H9 (cell line): Measurements from ENCODE around the gene CDK8. TPM values are rescaled to one million over a fixed set of nuclear protein-coding genes. Genes with fewer than 3 reads are reported as not detected.

ENCODE experiments used
- DNase-seq: peaks from one replicate; pipeline ENCODE4 v3.0.0-alpha.2; 2017
- H2AFZ ChIP-seq: one replicate; pipeline ENCODE4 v1.6.1; 2013; ENCODE audit warnings: mild to moderate bottlenecking, low read length, control low read depth, moderate library complexity
- H2AK5ac ChIP-seq: 2 replicates; pipeline ENCODE4 v1.6.1; 2013; ENCODE audit warnings: low read length, control low read depth, mixed read lengths; ENCODE audit not compliant: insufficient read length
- H2BK120ac ChIP-seq: one replicate; pipeline ENCODE4 v1.6.1; 2013; ENCODE audit warnings: low read depth, mild to moderate bottlenecking, low read length, control low read depth, inconsistent platforms; ENCODE audit not compliant: poor library complexity, severe bottlenecking
- H2BK12ac ChIP-seq: 2 replicates; pipeline ENCODE4 v1.6.1; 2013; ENCODE audit warnings: low read length, control low read depth, mixed read lengths, low read depth; ENCODE audit not compliant: insufficient read length
- H2BK15ac ChIP-seq: 2 replicates; pipeline ENCODE4 v1.6.1; 2013; ENCODE audit warnings: low read depth, low read length, control low read depth
- H2BK20ac ChIP-seq: one replicate; pipeline ENCODE4 v1.6.1; 2013; ENCODE audit warnings: low read depth, mild to moderate bottlenecking, low read length, control low read depth, inconsistent platforms; ENCODE audit not compliant: poor library complexity, severe bottlenecking
- H2BK5ac ChIP-seq: 2 replicates; pipeline ENCODE4 v1.6.1; 2013; ENCODE audit warnings: low read length, control low read depth, mixed read lengths; ENCODE audit not compliant: insufficient read length
- H3K14ac ChIP-seq: 2 replicates; pipeline ENCODE4 v1.6.1; 2013; ENCODE audit warnings: low read length, control low read depth; ENCODE audit not compliant: insufficient read depth
- H3K18ac ChIP-seq: 2 replicates; pipeline ENCODE4 v1.6.1; 2013; ENCODE audit warnings: low read depth, mild to moderate bottlenecking, mixed read lengths, low read length, control low read depth; ENCODE audit not compliant: insufficient read length
- H3K23ac ChIP-seq: 2 replicates; pipeline ENCODE4 v1.6.1; 2013; ENCODE audit warnings: low read length, control low read depth, mixed read lengths, low read depth; ENCODE audit not compliant: insufficient read length
- H3K23me2 ChIP-seq: 2 replicates; pipeline ENCODE4 v1.6.1; 2013; ENCODE audit warnings: low read depth, mild to moderate bottlenecking, mixed read lengths, low read length, control low read depth; ENCODE audit not compliant: insufficient read length, poor library complexity, severe bottlenecking
- H3K27ac ChIP-seq: 2 replicates; pipeline ENCODE4 v1.5.1; 2013; ENCODE audit warnings: low read length, control low read depth, mixed read lengths, low read depth; ENCODE audit not compliant: insufficient read length
- H3K27me3 ChIP-seq: 2 replicates; pipeline ENCODE4 v1.6.1; 2013; ENCODE audit warnings: low read length, control low read depth, inconsistent platforms; ENCODE audit not compliant: insufficient read depth
- H3K4ac ChIP-seq: 2 replicates; pipeline ENCODE4 v1.6.1; 2013; ENCODE audit warnings: low read depth, mild to moderate bottlenecking, control low read depth, inconsistent platforms, low read length, moderate library complexity
- H3K4me1 ChIP-seq: 2 replicates; pipeline ENCODE4 v1.6.1; 2013; ENCODE audit warnings: low read length, control low read depth, inconsistent platforms; ENCODE audit not compliant: insufficient read depth
- H3K4me2 ChIP-seq: 2 replicates; pipeline ENCODE4 v1.6.1; 2013; ENCODE audit warnings: low read length, control low read depth, mixed read lengths; ENCODE audit not compliant: insufficient read length, insufficient read depth
- H3K56ac ChIP-seq: 2 replicates; pipeline ENCODE4 v1.6.1; 2013; ENCODE audit warnings: low read depth, mild to moderate bottlenecking, mixed read lengths, low read length, control low read depth; ENCODE audit not compliant: insufficient read length
- H3K79me1 ChIP-seq: 2 replicates; pipeline ENCODE4 v1.6.1; 2013; ENCODE audit warnings: low read depth, mild to moderate bottlenecking, moderate library complexity, low read length, control low read depth, inconsistent platforms; ENCODE audit not compliant: insufficient read depth, poor library complexity, severe bottlenecking
- H3K79me2 ChIP-seq: 2 replicates; pipeline ENCODE4 v1.6.1; 2013; ENCODE audit warnings: low read length, control low read depth, inconsistent platforms; ENCODE audit not compliant: insufficient read depth
- H3K9ac ChIP-seq: 2 replicates; pipeline ENCODE4 v1.6.1; 2013; ENCODE audit warnings: low read length, control low read depth, mixed read lengths; ENCODE audit not compliant: insufficient read length; ENCODE audit errors: extremely low read depth
- H3K9me3 ChIP-seq: one replicate; pipeline ENCODE4 v1.6.1; 2013; ENCODE audit warnings: low read depth, low read length, inconsistent platforms; ENCODE audit not compliant: control insufficient read depth
- H3T11ph ChIP-seq: one replicate; pipeline ENCODE4 v1.6.1; 2013; ENCODE audit warnings: mild to moderate bottlenecking, low read length, control low read depth, inconsistent platforms
- H4K20me1 ChIP-seq: one replicate; pipeline ENCODE4 v1.6.1; 2013; ENCODE audit not compliant: control insufficient read depth, insufficient read length, insufficient read depth
- H4K5ac ChIP-seq: 2 replicates; pipeline ENCODE4 v1.6.1; 2013; ENCODE audit warnings: low read depth, mild to moderate bottlenecking, mixed read lengths, low read length, control low read depth; ENCODE audit not compliant: insufficient read length
- H4K8ac ChIP-seq: replicated peaks from 2 replicates; pipeline ENCODE4 v1.6.1; 2013; ENCODE audit warnings: low read length, control low read depth, mixed read lengths, low read depth; ENCODE audit not compliant: insufficient read length
- H4K91ac ChIP-seq: 2 replicates; pipeline ENCODE4 v1.6.1; 2013; ENCODE audit warnings: low read depth, mild to moderate bottlenecking, moderate library complexity, mixed read lengths, low read length, control low read depth; ENCODE audit not compliant: insufficient read length
- H3K27ac Mint-ChIP-seq, 3 experiments: 2 replicates in 2 of 3; 3 replicates in 1 of 3; pipeline ENCODE4 v1.8.0; 2020 to 2021; ENCODE audit warnings: mixed read lengths in 3 of 3, mild to moderate bottlenecking in 1 of 3, moderate library complexity in 1 of 3
- H3K27me3 Mint-ChIP-seq: 2 replicates; pipeline ENCODE4 v1.8.0; 2021; ENCODE audit warnings: low read depth, mild to moderate bottlenecking, moderate library complexity, mixed read lengths
- H3K36me3 Mint-ChIP-seq, 3 experiments: 2 replicates in 2 of 3; 3 replicates in 1 of 3; pipeline ENCODE4 v1.8.0; 2020 to 2021; ENCODE audit warnings: low read depth in 3 of 3, mixed read lengths in 3 of 3; ENCODE audit not compliant: insufficient read depth in 1 of 3
- H3K4me1 Mint-ChIP-seq, 2 experiments: 2 replicates each; pipeline ENCODE4 v1.8.0; 2020; ENCODE audit warnings: mixed read lengths in 2 of 2
- H3K4me3 Mint-ChIP-seq, 2 experiments: 2 replicates in 1 of 2; 3 replicates in 1 of 2; pipeline ENCODE4 v1.8.0; 2020 to 2021; ENCODE audit warnings: mild to moderate bottlenecking in 2 of 2, mixed read lengths in 2 of 2, moderate library complexity in 1 of 2
- H3K9me3 Mint-ChIP-seq, 2 experiments: 2 replicates in 1 of 2; 3 replicates in 1 of 2; pipeline ENCODE4 v1.8.0; 2020; ENCODE audit warnings: mild to moderate bottlenecking in 2 of 2, mixed read lengths in 2 of 2, moderate library complexity in 1 of 2
- WGBS: extraction: QIAGEN DNeasy Blood & Tissue Kit; methylation state at CpG from one replicate; pipeline ENCODE4 v1.1.7; 2013; ENCODE audit warnings: missing lambda C conversion rate, low lambda C conversion rate, mixed read lengths; ENCODE audit not compliant: insufficient read length; ENCODE audit errors: extremely low coverage; 5-methylcytosine and 5-hydroxymethylcytosine counted together
- total RNA-seq: library from RNA; stranded (reverse); gene quantifications from 2 replicates; pipeline ENCODE4 v1.2.1, GENCODE V29; 2021
- TF ChIP-seq, protein P1 (sequence below): fragments of 200-600 bp; sonication (generic); conservative IDR thresholded peaks from 3 replicates; pipeline ENCODE4 v1.8.0; 2021; ENCODE audit warnings: antibody characterized with exemption, mild to moderate bottlenecking

The CDK8 gene
- total RNA-seq, 1 experiment from 2014 or later = 18.1 TPM

DNA sequence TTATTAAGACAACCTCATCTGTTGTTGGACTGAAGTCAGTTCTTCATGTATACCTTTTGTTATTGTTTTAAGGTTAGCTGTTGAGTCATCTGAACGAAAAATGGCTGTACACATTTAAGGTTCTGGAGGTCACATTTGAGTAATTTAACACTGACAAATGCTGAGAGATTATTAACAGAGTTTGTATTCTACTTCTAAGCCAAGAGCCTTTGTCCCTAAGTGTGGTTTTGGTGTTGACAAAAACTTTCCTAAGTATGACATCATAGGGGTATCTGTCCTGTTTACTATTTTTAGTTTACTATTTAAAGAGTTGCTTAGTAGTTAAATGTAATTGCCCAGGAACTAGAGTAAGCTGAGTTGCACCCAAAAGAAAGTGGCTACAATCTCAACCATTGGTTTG lies 71.9 kb downstream of the CDK8 start:
- Histone ChIP-seq H3K27ac (no peak overlapping the region), H4K5ac (no peak overlapping the region), H2BK5ac (no peak overlapping the region), H2AK5ac (no peak overlapping the region), H3K4me1 (no peaks in the 10 kb centered on the region; the same call in 1 of the 2 replicates), H3K27me3 (no peaks in the 10 kb centered on the region), H2BK20ac (no peak overlapping the region), H3K56ac (no peak overlapping the region), H3K4ac (no peak overlapping the region), H2BK15ac (no peak overlapping the region), H2BK12ac (no peak overlapping the region), H4K91ac (no peak overlapping the region), H4K20me1 (no peaks in the 10 kb centered on the region), H3K18ac (no peak overlapping the region), H4K8ac (no peak overlapping the region), H3K23me2 (no peaks in the 10 kb centered on the region), H3K9ac (no peak overlapping the region), H3K23ac (no peak overlapping the region), H3K14ac (no peak overlapping the region), H3K9me3 (no peaks in the 10 kb centered on the region), H2BK120ac (no peak overlapping the region), H3K79me2 (peaks cover 7% of the 10 kb centered on the region; the same call in 1 of the 2 replicates), H2AFZ (no peak overlapping the region), H3T11ph (no peak overlapping the region), H3K4me2 (no peak overlapping the region), H3K79me1 (peaks cover 2% of the 10 kb centered on the region)
- peaks cover 0 to 5% (median 3%) of the 10 kb centered on the region in 3 experiments; a peak in 3 of 7 replicates for H3K36me3 Mint-ChIP-seq
- TF ChIP-seq, protein P1, sequence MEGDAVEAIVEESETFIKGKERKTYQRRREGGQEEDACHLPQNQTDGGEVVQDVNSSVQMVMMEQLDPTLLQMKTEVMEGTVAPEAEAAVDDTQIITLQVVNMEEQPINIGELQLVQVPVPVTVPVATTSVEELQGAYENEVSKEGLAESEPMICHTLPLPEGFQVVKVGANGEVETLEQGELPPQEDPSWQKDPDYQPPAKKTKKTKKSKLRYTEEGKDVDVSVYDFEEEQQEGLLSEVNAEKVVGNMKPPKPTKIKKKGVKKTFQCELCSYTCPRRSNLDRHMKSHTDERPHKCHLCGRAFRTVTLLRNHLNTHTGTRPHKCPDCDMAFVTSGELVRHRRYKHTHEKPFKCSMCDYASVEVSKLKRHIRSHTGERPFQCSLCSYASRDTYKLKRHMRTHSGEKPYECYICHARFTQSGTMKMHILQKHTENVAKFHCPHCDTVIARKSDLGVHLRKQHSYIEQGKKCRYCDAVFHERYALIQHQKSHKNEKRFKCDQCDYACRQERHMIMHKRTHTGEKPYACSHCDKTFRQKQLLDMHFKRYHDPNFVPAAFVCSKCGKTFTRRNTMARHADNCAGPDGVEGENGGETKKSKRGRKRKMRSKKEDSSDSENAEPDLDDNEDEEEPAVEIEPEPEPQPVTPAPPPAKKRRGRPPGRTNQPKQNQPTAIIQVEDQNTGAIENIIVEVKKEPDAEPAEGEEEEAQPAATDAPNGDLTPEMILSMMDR = no peak
- no peak for DNase-seq
- no peaks in the 10 kb centered on the region for H3K27me3 Mint-ChIP-seq
- H3K4me3 Mint-ChIP-seq = no peak overlapping the region
- no peak overlapping the region for H3K27ac Mint-ChIP-seq
- no peaks in the 10 kb centered on the region; a peak in 1 of 5 replicates for H3K9me3 Mint-ChIP-seq
- H3K4me1 Mint-ChIP-seq = peaks cover 19 to 20% of the 10 kb centered on the region in 2 experiments
- WGBS = no CpG with 5 or more reads among the region's 1 CpG
